ENCODE measurements around the gene ZNF649. TPM values are rescaled to one million over a fixed set of nuclear protein-coding genes. Genes with fewer than 3 reads are reported as not detected.
"Not testable (repeated sequence)": the region's sequence is repeated elsewhere in the genome, so short reads cannot be mapped to it uniquely, and the experiment has no call there.

ZNF649 gene
- total RNA-seq, 1 donor from 2014 or later = 11.2 TPM

- Mint-ChIP-seq H3K4me1 (ENCODE audit: low read depth) (no peaks in the 10 kb centered on the region), H3K27ac (ENCODE audit: unreplicated experiment) (no peak overlapping the region), H3K9me3 (ENCODE audit: low read depth) (peaks cover 79% of the 10 kb centered on the region), H3K4me3 (ENCODE audit: unreplicated experiment) (no peak overlapping the region), H3K36me3 (ENCODE audit: low read depth) (peaks cover 20% of the 10 kb centered on the region), H3K27me3 (ENCODE audit: low read depth) (no peaks in the 10 kb centered on the region)
- TF ChIP-seq CTCF (IDR thresholded peaks at IDR 0.05) = no peak
- DNase-seq (ENCODE audit: low spot score) = no peak
These were observed 14.8 kb upstream of the ZNF649 start for GRCh38 chr19:51919606-51920005.

GRCh38 chr19:51916167-51916566 is 11.3 kb upstream of the ZNF649 start:
- Mint-ChIP-seq H3K27me3 (ENCODE audit: low read depth) (no peaks in the 10 kb centered on the region), H3K4me3 (ENCODE audit: unreplicated experiment) (no peak overlapping the region), H3K36me3 (ENCODE audit: low read depth) (peaks cover 14% of the 10 kb centered on the region), H3K9me3 (ENCODE audit: low read depth) (peaks cover 74% of the 10 kb centered on the region), H3K27ac (ENCODE audit: unreplicated experiment) (no peak overlapping the region), H3K4me1 (ENCODE audit: low read depth) (no peaks in the 10 kb centered on the region)
- no peak for DNase-seq (ENCODE audit: low spot score)
- no peak for TF ChIP-seq CTCF (IDR thresholded peaks at IDR 0.05)

DNA sequence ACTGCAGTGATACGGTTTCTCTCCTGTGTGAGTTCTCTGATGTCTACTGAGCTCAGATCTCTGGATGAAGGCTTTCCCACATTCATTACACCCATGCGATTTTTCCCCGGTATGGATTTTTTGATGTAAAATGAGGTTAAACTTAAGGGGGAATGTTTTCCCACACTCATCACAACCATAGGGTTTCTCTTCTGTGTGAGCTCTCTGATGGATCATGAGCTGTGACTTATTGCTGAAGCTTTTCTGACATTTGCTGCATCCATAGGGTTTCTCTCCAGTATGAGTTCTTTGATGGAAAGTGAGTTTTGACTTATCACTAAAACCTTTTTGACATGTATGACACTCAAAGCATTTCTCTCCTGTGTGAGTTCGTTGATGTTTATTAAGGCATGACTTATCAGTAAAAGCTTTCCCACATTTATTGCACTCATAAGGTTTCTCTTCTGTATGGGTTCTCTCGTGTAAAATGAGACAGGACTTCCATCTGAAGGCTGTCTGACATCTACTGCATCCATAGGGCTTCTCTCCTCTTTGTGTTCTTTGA is 10.6 kb upstream of the ZNF649 start:
- peaks cover 12% of the 10 kb centered on the region for H3K36me3 Mint-ChIP-seq (ENCODE audit: low read depth)
- no peak for DNase-seq (ENCODE audit: low spot score)
- H3K27me3 Mint-ChIP-seq (ENCODE audit: low read depth) = no peaks in the 10 kb centered on the region

DNA sequence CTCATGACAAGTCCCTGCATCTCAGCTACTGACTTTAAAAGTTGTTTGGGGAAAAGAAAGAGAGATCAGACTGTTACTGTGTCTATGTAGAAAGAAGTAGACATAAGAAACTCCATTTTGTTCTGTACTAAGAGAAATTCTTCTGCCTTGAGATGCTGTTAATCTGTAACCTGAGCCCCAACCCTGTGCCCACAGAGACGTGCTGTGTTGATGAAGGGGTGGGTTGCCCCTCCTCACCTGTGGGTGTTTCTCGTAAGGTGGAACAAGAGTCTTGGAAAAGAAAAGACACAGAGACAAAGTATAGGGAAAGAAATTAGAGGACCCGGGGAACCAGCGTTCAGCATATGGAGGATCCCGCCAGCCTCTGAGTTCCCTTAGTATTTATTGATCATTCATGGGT is 3.2 kb upstream of the ZNF649 start:
- not testable (repeated sequence) for DNase-seq (ENCODE audit: low spot score); H3K27me3 Mint-ChIP-seq (ENCODE audit: low read depth); H3K4me3 Mint-ChIP-seq (ENCODE audit: unreplicated experiment); H3K27ac Mint-ChIP-seq (ENCODE audit: unreplicated experiment); H3K36me3 Mint-ChIP-seq (ENCODE audit: low read depth)
- peaks cover 46% of the 10 kb centered on the region for H3K9me3 Mint-ChIP-seq (ENCODE audit: low read depth)
- peaks cover 14% of the 10 kb centered on the region for H3K4me1 Mint-ChIP-seq (ENCODE audit: low read depth)

More for the DNA sequence above, 10.6 kb upstream of the ZNF649 start:
- TF ChIP-seq CTCF (IDR thresholded peaks at IDR 0.05) = no peak
- H3K9me3 Mint-ChIP-seq (ENCODE audit: low read depth) = peaks cover 71% of the 10 kb centered on the region
- no peak overlapping the region for H3K4me3 Mint-ChIP-seq (ENCODE audit: unreplicated experiment)
- no peaks in the 10 kb centered on the region for H3K4me1 Mint-ChIP-seq (ENCODE audit: low read depth)
- H3K27ac Mint-ChIP-seq (ENCODE audit: unreplicated experiment) = no peak overlapping the region

DNA sequence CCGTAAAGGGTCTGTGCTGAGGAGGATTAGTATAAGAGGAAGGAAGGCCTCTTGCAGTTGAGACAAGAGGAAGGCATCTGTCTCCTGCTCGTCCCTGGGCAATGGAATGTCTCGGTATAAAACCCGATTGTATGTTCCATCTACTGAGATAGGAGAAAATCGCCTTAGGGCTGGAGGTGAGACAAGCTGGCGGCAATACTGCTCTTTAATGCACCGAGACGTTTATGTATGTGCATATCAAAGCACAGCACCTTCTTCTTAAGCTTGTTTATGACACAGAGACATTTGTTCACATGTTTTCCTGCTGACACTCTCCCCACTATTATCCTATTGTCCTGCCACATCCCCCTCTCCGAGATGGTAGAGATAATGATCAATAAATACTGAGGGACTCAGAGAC is 1.3 kb upstream of the ZNF649 start:
- H3K36me3 Mint-ChIP-seq (ENCODE audit: low read depth) = peaks cover 11% of the 10 kb centered on the region

GRCh38 chr19:51905639-51906038 is 822 bp upstream of the ZNF649 start:
- H3K9me3 Mint-ChIP-seq (ENCODE audit: low read depth) = peaks cover 47% of the 10 kb centered on the region
- not testable (repeated sequence) for H3K27me3 Mint-ChIP-seq (ENCODE audit: low read depth); H3K4me3 Mint-ChIP-seq (ENCODE audit: unreplicated experiment); DNase-seq (ENCODE audit: low spot score); H3K27ac Mint-ChIP-seq (ENCODE audit: unreplicated experiment)
- H3K4me1 Mint-ChIP-seq (ENCODE audit: low read depth) = peaks cover 19% of the 10 kb centered on the region
- peaks cover 15% of the 10 kb centered on the region for H3K36me3 Mint-ChIP-seq (ENCODE audit: low read depth)

More for the DNA sequence above, 1.3 kb upstream of the ZNF649 start:
- H3K4me3 Mint-ChIP-seq (ENCODE audit: unreplicated experiment); H3K27me3 Mint-ChIP-seq (ENCODE audit: low read depth); DNase-seq (ENCODE audit: low spot score); H3K27ac Mint-ChIP-seq (ENCODE audit: unreplicated experiment): not testable (repeated sequence)
- H3K4me1 Mint-ChIP-seq (ENCODE audit: low read depth) = peaks cover 19% of the 10 kb centered on the region
- H3K9me3 Mint-ChIP-seq (ENCODE audit: low read depth) = peaks cover 44% of the 10 kb centered on the region

DNA sequence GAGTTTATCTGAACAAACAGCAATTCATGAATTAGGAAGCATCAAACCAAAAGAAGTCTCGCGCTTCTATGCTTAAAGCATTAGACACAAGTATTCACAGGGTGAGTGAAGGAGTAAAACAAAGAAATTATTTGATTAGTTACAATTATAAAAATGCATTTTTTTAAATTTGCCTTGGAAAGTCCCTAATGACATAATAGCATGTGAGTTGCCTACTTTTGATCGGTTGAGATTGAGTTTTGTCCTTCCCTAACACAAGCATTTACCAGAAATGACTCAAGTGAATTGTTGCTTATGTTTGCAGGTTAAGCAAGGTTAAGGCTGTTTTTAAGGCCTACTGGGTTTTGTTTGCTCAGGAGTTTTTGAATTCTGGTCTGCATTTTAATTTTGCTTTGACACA is 389 bp upstream of the ZNF649 start:
- H3K36me3 Mint-ChIP-seq (ENCODE audit: low read depth) = peaks cover 18% of the 10 kb centered on the region
- H3K27ac Mint-ChIP-seq (ENCODE audit: unreplicated experiment) = peak overlapping the region; percentile 97
- peaks cover 5% of the 10 kb centered on the region for H3K27me3 Mint-ChIP-seq (ENCODE audit: low read depth)
- no peak for TF ChIP-seq CTCF (IDR thresholded peaks at IDR 0.05)
- H3K9me3 Mint-ChIP-seq (ENCODE audit: low read depth) = peaks cover 49% of the 10 kb centered on the region
- no peak for DNase-seq (ENCODE audit: low spot score)
- H3K4me3 Mint-ChIP-seq (ENCODE audit: unreplicated experiment) = peak overlapping the region; percentile 99
- H3K4me1 Mint-ChIP-seq (ENCODE audit: low read depth) = peaks cover 19% of the 10 kb centered on the region
